Pancreas (tissue), 10 donors: Measurements from ENCODE around the gene IFI27L1. TPM values are rescaled to one million over a fixed set of nuclear protein-coding genes. Genes with fewer than 3 reads are reported as not detected.

Experiments used
- ATAC-seq, 4 donors: fragments of 200-7000 bp; cut with Tn5 transposase; one replicate each; pipeline versions ENCODE4 v1.8.0 to v1.9.1; 2020; ENCODE audit warnings: mild to moderate bottlenecking in 4 of 4, moderate library complexity in 4 of 4
- DNase-seq, 6 donors: peaks; one replicate each; pipeline ENCODE4 v3.0.0-alpha.2; 2020
- FAIRE-seq: peaks from 2 replicates; lab custom pipeline; 2012; peaks lifted over from hg19 to GRCh38; lab: Jason Lieb, UNC
- H3K27ac ChIP-seq, 4 donors: fragments of 200-600 bp; sonication (generic); 1 replicate in 3 of 4; 2 replicates in 1 of 4; pipeline versions ENCODE4 v1.5.0 to v1.8.0; 2020
- H3K27me3 ChIP-seq, 4 donors: fragments of 200-600 bp; one replicate each; pipeline ENCODE4 v1.8.0; 2021
- H3K36me3 ChIP-seq, 3 donors: fragments of 200-600 bp; sonication (generic) in 1 of 3; one replicate each; pipeline versions ENCODE4 v1.5.0 to v1.8.0; 2020 to 2021
- H3K4me1 ChIP-seq, 3 donors: fragments of 200-600 bp; one replicate each; pipeline ENCODE4 v1.8.0; 2021
- H3K4me3 ChIP-seq, 4 donors: fragments of 200-600 bp; sonication (generic) in 2 of 4; one replicate each; pipeline versions ENCODE4 v1.5.0 to v1.8.0; 2020 to 2021
- H3K9me3 ChIP-seq, 4 donors: fragments of 200-600 bp; one replicate each; pipeline ENCODE4 v1.8.0; 2021
- CTCF ChIP-seq, 4 donors: fragments of 200-600 bp; sonication (generic) in 3 of 4; IDR thresholded peaks; one replicate each; pipeline versions ENCODE4 v1.5.0 to v1.8.0; 2021; ENCODE audit warnings: antibody characterized with exemption in 4 of 4
- WGBS, 2 donors: extraction: QIAGEN DNeasy Blood & Tissue Kit; methylation state at CpG; one replicate each; pipeline ENCODE4 v1.1.7; 2013; 5-methylcytosine and 5-hydroxymethylcytosine counted together
- intact Hi-C, 3 donors: fragments of 100-400 bp; cut with DNase I; formaldehyde crosslinking; loops; one replicate each; pipeline versions ENCODE4 v1.11.1 to v1.14.2; 2022
- polyA plus RNA-seq, 2 donors: library from polyadenylated mRNA; stranded (reverse); fragments of 200-250 nt; gene quantifications; one replicate each; pipeline ENCODE4 v1.2.3, GENCODE V29; 2013
- total RNA-seq, 6 donors: library from RNA; stranded (reverse); fragmentation: NEBNext Ultra II Directional in 4 of 6; extraction: Animal tissue kit (Norgen Biotek cat#: 25700) in 4 of 6; gene quantifications; one replicate each; pipeline versions ENCODE4 v1.2.1 to v1.2.4, GENCODE V29; 2021 to 2023
- donor health status: healthy with polysubstance abuse.
- donor health status: DM: no; HTN: no; CAD: no; lungs with moderate emphysema.
- donor health status: DM: no; HTN: no; CAD: no.
- donor health status: control.
- donor health status: control.
- donor health status: Bipolar disorder and iron deficiency.
- donor health status: DM: yes; HTN: yes; CAD: no.
- donor health status: DM: no; HTN: no; CAD: no.
- donor health status: DM: no; HTN: no; CAD: no.
- donor health status: DM: yes; HTN: yes; CAD: no.

Gene IFI27L1
- total and polyA plus RNA-seq, 8 donors, result 3.8 to 14.3 (median 7.7) TPM

DNA sequence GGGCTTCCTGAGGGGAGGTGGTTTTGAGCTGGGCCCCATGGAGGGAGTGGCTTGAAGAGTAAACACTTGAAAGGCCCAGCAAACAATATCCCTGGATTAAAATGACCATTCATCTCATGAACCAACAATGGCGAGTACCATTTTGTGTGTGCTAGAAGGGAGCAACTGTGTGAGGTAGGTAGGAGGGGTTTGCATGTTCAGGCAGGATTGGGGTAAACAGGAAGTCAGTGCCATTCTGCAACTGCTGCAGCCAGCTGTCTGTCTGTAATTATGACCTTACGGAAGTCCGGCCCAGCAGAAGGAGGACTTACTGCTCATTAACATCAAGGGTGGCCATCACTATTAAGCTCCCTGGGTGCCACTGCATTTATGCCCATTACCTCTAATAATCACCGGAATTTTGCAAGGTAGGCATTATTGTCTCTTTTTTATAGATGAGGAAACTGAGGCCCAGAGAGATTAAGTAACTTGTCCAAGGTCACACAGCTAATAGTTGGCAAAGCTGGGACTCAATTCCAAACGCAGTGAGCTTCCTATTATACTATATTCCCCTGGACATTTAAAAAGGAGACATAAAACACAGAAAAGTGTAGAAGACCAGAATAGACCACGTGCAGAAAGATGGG is 64.9 kb downstream of the IFI27L1 start:
- FAIRE-seq (no peak), DNase-seq (no peak), ATAC-seq (no peak)
- no peak overlapping the region for H3K27ac ChIP-seq
- no peaks in the 10 kb centered on the region for H3K27me3 ChIP-seq
- no peaks in the 10 kb centered on the region for H3K4me1 ChIP-seq
- no peak for TF ChIP-seq CTCF (IDR thresholded peaks at IDR 0.05)
- no peaks in the 10 kb centered on the region for H3K9me3 ChIP-seq
- WGBS, 2 donors, result 64 to 80% methylated on average over 6 of the region's 6 CpGs
- intact Hi-C loops, result no loop called here
- H3K4me3 ChIP-seq, result no peak overlapping the region
- H3K36me3 ChIP-seq, result no peaks in the 10 kb centered on the region

Other genes starting within 250 kb of the IFI27L1 start
- not detected for gene FAM181A, start 154.0 kb upstream of the IFI27L1 start, total RNA-seq
- not detected for gene FAM181A, start 154.0 kb upstream of the IFI27L1 start, polyA plus RNA-seq
- gene ASB2, start 104.7 kb upstream of the IFI27L1 start, total RNA-seq, result under 1 TPM; 0.09 to 0.53 (median 0.26) TPM
- gene ASB2, start 104.7 kb upstream of the IFI27L1 start, polyA plus RNA-seq, result 1 to 10 TPM; 1.3 to 1.4 TPM
- gene CCDC197, start 84.0 kb upstream of the IFI27L1 start, total RNA-seq, result not detected
- not detected for gene CCDC197, start 84.0 kb upstream of the IFI27L1 start, polyA plus RNA-seq
- 1 to 10 TPM in 2 of 6 donors, under 1 TPM in 4; 0.51 to 1.3 (median 0.87) TPM for gene OTUB2, start 55.0 kb upstream of the IFI27L1 start, total RNA-seq
- under 1 TPM; 0.30 to 0.31 TPM for gene OTUB2, start 55.0 kb upstream of the IFI27L1 start, polyA plus RNA-seq
- 10 to 100 TPM; 55.9 to 86.4 (median 68.0) TPM for gene DDX24, start 108 bp upstream of the IFI27L1 start, total RNA-seq
- 100 to 1,000 TPM in 1 of 2 donors, 10 to 100 TPM in 1; 60.7 to 111 TPM for gene DDX24, start 108 bp upstream of the IFI27L1 start, polyA plus RNA-seq
- gene IFI27, start 29.4 kb downstream of the IFI27L1 start, total RNA-seq, result 10 to 100 TPM in 4 of 6 donors, 1 to 10 TPM in 2; 8.1 to 21.4 (median 12.1) TPM
- 10 to 100 TPM; 61.4 to 78.9 TPM for gene IFI27, start 29.4 kb downstream of the IFI27L1 start, polyA plus RNA-seq
- gene IFI27L2, start 48.3 kb downstream of the IFI27L1 start, total RNA-seq, result 10 to 100 TPM in 3 of 6 donors, 1 to 10 TPM in 3; 5.4 to 20.2 (median 10.0) TPM
- 10 to 100 TPM; 38.7 to 90.7 TPM for gene IFI27L2, start 48.3 kb downstream of the IFI27L1 start, polyA plus RNA-seq
- 1 to 10 TPM in 1 of 6 donors, under 1 TPM in 5; 0.56 to 1.3 (median 0.66) TPM for gene PPP4R4, start 93.0 kb downstream of the IFI27L1 start, total RNA-seq
- 1 to 10 TPM in 1 of 2 donors, under 1 TPM in 1; 0.19 to 1.2 TPM for gene PPP4R4, start 93.0 kb downstream of the IFI27L1 start, polyA plus RNA-seq
- under 1 TPM; 0.19 to 0.70 (median 0.34) TPM for gene SERPINA10, start 212.0 kb downstream of the IFI27L1 start, total RNA-seq
- gene SERPINA10, start 212.0 kb downstream of the IFI27L1 start, polyA plus RNA-seq, result 1 to 10 TPM; 1.1 to 4.3 TPM
- 10 to 100 TPM in 3 of 6 donors, 1 to 10 TPM in 3; 5.2 to 17.4 (median 10.3) TPM for gene SERPINA6, start 242.0 kb downstream of the IFI27L1 start, total RNA-seq
- 10 to 100 TPM; 13.1 to 17.7 TPM for gene SERPINA6, start 242.0 kb downstream of the IFI27L1 start, polyA plus RNA-seq